DMS 273 (cell line): ENCODE data around the gene P3R3URF.
"Not testable (repeated sequence)": the region's sequence is repeated elsewhere in the genome, so short reads cannot be mapped to it uniquely, and the experiment has no call there.

Experiments
- DNase-seq: peaks from one replicate; lab custom pipeline; 2025; ENCODE audit not compliant: unreplicated experiment; lab: John Stamatoyannopoulos, UW

P3R3URF gene

DNA sequence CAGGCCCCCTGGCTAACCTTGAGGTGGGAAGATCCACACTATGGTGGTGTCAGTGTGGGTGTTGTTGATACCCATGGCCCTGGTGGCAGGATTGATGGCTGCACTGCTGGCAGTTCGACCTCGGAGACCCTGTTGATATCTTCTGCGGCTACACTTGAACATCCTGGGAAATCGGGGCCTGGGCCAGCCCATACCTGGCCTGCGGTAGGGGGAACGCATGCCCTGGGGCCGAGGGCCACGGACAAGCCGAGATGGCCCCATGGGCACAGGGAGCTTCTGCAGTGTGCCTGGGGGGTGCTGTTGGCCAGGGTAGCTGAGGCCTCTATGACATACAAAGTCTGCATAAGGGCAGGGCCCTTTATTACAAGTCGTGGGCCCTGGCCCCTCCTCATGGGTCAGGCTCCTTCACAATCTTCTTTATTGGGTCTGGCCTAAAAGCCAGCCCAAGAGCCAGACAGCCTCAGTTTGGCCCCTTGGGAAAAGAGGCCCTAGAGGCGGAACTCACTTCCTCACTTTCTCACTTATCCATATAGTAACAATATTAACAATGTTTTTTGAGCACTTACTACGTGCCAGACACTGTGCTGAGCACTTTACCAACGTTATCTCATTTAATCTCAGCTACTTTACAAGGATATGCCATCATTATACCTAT is at the start of gene P3R3URF:
P3R3URF (minus strand) TSS at position 278 of the 655 bp plus-strand sequence; CDS start at position 261, 17 bp downstream.
- no peak for DNase-seq

DNA sequence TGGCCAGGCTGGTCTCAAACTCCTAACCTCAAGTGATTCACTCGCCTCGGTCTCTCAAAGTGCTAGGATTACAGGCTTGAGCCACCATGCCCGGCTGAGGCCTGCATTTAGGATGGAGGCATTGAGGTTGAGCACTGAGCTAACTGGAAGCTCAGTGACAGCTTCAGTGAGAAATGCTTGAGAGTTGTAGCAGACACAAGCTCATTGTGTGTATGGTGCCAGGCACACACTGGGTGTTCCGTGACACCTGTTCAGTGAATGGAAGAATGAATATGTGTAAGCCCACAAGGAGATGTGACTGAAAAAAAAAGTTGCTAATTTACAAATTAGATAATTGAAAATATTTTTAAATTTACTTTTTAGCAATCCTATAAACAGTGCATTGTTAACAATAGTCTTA is 48.7 kb upstream of the P3R3URF start:
- no peak for DNase-seq

- DNase-seq, result peak; percentile 90
Measured at GRCh38 chr1:46223472-46223943, 47.2 kb upstream of the P3R3URF start.

GRCh38 chr1:46223055-46223454 is 46.8 kb upstream of the P3R3URF start:
- not testable (repeated sequence) for DNase-seq

- no peak for DNase-seq
Measured at GRCh38 chr1:46221749-46222148, 45.5 kb upstream of the P3R3URF start.

GRCh38 chr1:46220808-46221207 is 44.5 kb upstream of the P3R3URF start:
- DNase-seq, result no peak

DNA sequence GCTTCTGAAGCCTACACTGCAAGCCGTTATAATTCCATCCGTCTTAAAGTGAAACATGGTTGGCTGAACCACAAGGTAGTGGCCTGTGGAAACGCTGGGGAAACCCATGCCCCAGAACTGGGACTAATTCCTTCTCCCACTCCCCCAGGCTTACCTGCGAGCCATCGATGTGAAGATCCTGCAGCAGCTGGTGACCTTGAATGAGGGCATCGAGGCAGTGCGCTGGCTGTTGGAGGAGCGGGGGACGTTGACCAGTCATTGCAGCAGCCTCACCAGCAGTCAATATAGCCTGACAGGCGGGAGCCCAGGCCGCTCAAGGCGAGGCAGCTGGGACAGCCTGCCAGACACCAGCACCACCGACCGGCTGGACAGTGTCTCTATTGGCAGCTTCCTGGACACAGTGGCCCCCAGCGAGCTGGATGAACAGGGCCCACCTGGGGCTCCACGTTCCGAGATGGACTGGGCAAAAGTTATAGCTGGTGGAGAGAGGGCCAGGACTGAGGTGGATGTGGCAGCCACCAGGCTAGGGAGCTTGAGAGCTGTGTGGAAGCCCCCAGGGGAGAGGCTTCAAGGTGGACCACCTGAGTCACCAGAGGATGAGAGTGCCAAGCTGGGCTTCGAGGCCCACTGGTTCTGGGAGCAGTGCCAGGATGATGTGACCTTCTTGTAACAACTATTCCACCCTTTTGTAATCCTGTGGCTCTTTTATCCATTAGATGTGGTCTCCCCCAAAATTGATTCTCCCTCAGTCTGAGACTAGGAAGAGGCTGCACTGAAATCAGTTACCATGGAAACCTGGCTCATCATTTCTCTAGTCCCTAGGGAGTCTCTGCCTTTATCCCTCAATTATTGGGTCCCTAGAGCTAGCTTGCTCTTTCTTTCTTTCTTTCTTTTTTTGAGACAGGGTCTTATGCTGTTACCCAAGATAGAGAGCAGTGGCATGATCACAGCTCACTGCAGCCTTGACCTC is 43.5 kb upstream of the P3R3URF start:
- peak; percentile 22 for DNase-seq

DNA sequence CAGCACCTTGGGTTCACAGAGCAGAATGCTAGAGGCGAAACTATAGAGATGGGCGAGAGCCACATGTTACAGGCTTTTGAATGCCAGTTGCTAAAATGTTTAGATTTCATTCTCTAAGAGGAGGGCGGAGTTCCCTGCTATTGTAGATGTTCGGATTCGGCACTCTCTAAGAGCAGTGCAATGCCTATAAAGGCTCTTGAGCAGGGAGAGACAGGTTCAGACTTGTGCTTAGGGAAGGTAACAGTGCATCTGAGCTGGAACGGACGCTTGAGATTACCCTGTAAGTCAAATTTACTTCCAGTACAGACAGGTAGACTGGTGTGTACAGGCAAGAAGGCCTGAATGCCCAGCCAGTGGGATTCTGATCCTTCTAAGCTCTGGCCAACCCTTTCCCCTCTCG is 42.2 kb upstream of the P3R3URF start:
- peak; percentile 23 for DNase-seq

DNA sequence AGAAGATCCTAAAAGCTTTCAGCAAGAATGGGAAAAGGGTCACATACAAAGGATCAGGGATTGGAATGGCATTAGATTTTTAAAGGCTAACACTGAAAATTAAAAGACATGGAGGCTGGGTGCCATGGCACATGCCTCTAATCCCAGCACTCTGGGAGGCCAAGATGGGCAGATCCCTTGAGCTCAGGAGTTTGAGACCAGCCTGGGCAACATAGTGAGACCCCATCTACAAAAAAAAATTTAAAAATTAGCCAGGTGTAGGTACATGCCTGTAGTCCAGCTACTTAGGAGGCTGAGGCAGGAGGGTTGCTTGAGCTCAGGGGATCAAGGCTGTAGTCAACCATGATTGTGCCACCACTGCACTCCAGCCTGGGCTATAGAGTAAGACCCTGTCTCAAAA is 39.2 kb upstream of the P3R3URF start:
- no peak for DNase-seq

DNA sequence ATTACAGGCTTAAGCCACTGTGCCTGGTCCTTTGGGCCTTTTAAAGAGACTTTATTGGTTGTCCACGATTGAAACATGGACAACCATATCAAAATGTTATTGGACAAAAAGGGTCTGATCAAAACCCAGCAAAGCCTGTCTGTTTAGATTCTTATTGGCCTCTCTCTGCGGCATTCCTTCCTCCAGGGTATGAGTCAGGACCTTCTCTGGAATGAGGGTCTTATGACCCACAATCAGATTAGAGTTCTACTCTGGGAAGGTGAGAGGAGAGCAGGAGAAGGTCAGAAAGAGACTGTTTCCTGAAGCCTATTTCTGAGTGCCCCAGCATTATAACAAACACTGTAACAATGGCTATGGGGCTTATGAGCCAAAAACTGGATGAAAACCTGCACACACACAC is 34.8 kb upstream of the P3R3URF start:
- no peak for DNase-seq

DNA sequence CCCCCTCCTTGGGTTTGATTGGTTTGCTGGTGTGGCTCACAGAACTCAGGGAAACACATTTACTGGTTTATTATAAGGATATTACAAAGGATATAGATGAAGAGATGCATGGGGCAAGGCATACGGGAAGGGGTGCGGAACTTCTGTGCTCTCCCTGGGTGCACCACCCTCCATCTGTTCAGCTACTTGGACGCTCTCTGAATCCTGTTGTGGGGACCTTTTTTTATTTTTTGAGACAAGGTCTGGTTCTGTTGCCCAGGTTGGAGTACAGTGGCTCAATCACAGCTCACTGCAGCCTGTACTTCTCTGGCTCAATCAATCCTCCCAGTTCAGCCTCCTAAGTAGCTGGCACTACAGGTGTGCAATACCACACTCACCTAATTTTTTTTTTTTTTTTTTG is 34.3 kb upstream of the P3R3URF start:
- DNase-seq, result no peak

DNA sequence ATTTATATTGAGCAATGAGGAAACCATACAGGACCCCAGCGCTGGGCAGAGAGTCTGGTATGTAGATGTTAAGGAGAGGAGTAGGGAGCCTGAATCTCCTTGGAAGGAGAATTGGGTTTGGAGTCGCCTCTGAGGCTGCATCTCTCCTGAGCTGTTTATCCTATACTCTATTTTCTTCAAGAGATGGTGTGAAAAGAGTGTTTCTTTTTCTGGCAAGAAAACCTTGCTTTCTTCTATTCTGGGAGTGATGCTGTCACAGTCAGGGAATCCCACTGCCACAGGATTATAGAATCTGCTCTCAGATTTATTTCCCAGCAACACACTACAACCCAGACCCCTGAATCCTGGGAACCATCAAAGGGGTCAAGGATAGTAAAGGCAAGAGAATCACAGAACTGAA is 30.1 kb upstream of the P3R3URF start:
- no peak for DNase-seq

DNA sequence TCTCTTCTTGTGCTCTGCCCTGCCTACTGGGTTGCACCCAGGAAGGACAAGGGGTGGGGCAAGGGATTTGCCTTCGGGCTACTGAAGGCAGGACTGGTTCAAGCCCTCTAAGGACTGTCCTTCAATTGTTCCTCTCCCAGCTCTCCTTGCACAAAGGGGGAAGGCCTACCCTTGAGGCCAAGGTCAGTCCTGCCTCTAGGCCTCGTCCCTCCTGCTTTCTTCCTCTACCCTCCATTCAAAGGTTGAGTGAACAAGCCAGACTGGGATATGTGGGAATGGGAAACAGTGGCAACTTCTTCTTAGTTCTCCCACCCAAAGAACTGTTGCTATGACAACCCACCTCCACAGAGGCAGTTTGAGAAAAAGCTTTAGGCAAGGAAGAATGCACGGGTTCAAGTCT is 29.5 kb upstream of the P3R3URF start:
- DNase-seq, result no peak

GRCh38 chr1:46205141-46205540 is 28.9 kb upstream of the P3R3URF start:
- no peak for DNase-seq

- no peak for DNase-seq
Measured at GRCh38 chr1:46204406-46204742, 28.1 kb upstream of the P3R3URF start.

DNA sequence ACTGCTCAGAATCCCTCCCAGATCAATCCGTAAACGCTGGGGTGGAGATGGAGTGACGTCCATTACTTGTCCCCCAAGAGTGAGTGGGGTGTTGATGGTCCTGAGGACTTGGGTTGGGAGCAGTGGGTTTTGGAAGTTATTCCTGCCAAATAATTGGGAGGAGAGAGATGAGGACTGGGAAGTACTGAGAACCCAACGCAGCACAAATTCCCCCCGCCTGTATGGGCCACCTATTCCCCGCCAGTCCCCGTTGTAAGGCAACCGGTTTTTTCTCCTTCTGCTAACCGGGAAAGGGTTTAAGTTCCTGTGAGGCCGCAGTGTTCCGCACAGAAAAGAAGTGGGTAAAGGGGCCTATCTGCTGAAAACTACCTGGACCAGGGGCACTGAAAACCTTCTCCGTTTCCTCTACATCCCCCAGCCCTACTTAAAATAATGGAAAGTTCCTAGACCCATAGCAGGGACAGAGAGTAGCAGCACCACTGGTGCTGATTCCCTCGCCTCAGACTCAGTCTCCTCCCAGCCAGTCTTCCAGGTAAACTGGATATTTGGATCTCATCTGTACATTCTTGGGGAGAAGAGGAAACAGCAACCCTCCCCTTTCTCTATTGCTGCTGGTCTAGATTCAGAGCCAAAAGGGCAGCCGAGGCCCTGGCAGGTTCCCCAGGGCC is 27.6 kb upstream of the P3R3URF start:
- DNase-seq, result no peak

- DNase-seq, result no peak
Measured at GRCh38 chr1:46199233-46199749, 23.0 kb upstream of the P3R3URF start.

GRCh38 chr1:46197964-46198811 is 21.9 kb upstream of the P3R3URF start, which contains the start of gene POMGNT1:
Gene POMGNT1 (minus strand): TSS chr1:46198434. CDS start chr1:46197821, 613 bp downstream.
- peak; percentile 85 for DNase-seq

DNA sequence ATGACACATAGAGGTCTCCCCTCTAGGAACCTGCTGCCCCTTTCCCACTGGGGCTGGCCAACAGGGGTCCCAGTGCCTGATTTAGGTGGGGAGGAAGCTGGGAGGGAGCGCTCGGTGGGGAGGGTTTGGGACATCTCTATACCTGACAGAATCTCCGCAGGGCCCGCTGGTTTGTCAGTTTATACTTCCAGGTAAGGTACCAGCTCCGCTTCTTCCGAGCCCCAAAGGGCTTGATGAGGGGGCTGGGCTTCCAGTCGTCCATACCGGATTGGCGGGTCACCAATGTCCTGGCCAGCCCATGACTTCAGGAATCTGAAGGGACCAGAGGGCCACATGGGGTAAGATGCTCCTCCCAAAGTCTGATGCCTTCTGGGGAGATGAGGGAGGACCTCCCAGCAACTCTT is 21.3 kb upstream of the P3R3URF start:
- DNase-seq, result no peak

GRCh38 chr1:46196609-46197008 is 20.3 kb upstream of the P3R3URF start:
- DNase-seq, result no peak
